Measurements from ENCODE around the gene FCMR.
A peak's percentile ranks its signal among the peaks of the same experiment; 100 is the strongest.

Gene FCMR

DNA sequence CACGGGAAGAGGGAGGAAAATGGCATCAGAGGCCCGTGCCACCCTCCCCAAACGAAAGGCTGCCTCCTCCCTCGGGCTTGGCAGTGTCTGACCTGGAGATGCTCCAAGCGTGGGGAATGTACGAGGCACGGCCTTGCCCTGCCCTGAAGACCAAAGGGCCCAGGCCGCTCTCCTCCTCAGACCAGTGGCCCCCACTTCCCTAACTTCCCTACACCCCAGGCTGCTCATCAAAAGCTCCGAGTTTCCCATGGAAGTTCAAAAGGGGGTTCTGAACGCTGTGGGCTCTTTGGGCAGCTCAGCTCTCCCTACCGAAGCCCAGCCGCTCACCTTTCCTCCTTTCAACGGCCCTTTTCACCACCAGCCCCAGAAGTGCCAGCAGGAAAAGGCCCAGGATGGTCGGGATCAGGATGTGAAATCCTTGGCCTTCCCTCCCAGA is 11.8 kb downstream of the FCMR start:
- H3K4me1 ChIP-seq (ENCODE audit: insufficient read depth, low read length) = no peaks in the 10 kb centered on the region
- no peaks in the 10 kb centered on the region for H3K36me3 ChIP-seq (ENCODE audit: insufficient read depth, low read length)
- no peak overlapping the region for H2AFZ ChIP-seq (ENCODE audit: low read depth, low read length)
- H3K9me3 ChIP-seq (ENCODE audit: low read length) = no peaks in the 10 kb centered on the region
- no peak overlapping the region for H3K4me3 ChIP-seq (ENCODE audit: low read length)
- peaks cover 51% of the 10 kb centered on the region for H3K27me3 ChIP-seq (ENCODE audit: insufficient read depth, low read length)

DNA sequence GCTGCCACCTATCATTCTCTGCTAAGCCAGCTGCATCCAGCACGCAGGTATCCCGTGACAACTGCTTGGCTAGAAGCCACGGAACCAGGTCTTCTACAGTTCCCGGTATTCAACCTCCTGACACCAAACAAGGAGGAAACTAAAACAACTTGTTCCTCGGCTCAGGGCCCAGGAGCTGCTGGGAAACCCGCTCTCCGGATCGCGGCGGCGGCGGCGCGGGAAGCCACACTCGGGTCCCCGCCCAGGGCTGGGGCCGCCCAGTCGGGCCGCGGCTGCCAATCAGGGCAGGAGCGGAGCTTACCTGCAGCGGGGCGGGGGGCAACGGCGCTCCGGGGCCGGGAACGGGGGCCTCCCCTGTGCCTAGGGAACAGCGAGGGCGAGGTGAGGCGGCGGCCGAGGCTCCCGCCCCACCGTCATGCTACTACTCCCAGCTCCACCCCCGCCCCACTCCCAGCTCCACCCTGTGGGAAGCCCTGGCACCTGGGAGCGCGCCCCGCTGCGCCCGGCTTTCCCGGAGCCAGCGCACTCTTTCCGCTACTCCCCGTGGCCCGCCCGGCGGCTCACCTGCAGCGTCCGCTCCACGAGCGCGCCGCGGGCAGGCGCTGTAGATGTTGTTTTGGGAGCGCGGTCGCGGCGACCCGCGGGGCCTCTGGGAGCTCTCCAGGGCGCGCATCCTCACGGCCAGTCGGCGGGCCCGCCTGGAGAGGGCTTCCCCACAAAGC is 12.4 kb downstream of the FCMR start:
- Histone ChIP-seq H3K9me3 (ENCODE audit: low read length) (no peaks in the 10 kb centered on the region), H3K4me3 (ENCODE audit: low read length) (peak overlapping the region; percentile 16), H3K36me3 (ENCODE audit: insufficient read depth, low read length) (no peaks in the 10 kb centered on the region), H2AFZ (ENCODE audit: low read depth, low read length) (peak overlapping the region; percentile 48), H3K27me3 (ENCODE audit: insufficient read depth, low read length) (peaks cover 48% of the 10 kb centered on the region), H3K4me1 (ENCODE audit: insufficient read depth, low read length) (no peaks in the 10 kb centered on the region)

DNA sequence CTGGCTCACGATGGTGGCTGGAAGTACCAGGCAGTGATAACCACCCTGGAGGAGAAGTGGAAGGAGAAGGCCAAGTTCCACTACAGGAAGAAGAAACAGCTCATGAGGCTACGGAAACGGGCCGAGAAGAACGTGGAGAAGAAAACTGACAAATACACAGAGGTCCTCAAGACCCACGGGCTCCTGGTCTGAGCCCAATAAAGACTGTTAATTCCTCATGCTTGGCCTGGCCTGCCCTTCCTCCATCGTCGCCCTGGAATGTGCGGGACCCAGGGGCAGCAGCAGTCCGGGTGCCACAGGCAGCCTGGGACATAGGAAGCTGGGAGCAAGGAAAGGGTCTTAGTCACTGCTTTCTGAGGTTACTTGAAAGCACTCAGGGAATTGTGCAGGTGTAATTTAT is 13.7 kb downstream of the FCMR start:
- Histone ChIP-seq H3K27me3 (ENCODE audit: insufficient read depth, low read length) (peaks cover 48% of the 10 kb centered on the region), H2AFZ (ENCODE audit: low read depth, low read length) (no peak overlapping the region), H3K9me3 (ENCODE audit: low read length) (no peaks in the 10 kb centered on the region), H3K36me3 (ENCODE audit: insufficient read depth, low read length) (no peaks in the 10 kb centered on the region), H3K4me1 (ENCODE audit: insufficient read depth, low read length) (no peaks in the 10 kb centered on the region), H3K4me3 (ENCODE audit: low read length) (no peak overlapping the region)

DNA sequence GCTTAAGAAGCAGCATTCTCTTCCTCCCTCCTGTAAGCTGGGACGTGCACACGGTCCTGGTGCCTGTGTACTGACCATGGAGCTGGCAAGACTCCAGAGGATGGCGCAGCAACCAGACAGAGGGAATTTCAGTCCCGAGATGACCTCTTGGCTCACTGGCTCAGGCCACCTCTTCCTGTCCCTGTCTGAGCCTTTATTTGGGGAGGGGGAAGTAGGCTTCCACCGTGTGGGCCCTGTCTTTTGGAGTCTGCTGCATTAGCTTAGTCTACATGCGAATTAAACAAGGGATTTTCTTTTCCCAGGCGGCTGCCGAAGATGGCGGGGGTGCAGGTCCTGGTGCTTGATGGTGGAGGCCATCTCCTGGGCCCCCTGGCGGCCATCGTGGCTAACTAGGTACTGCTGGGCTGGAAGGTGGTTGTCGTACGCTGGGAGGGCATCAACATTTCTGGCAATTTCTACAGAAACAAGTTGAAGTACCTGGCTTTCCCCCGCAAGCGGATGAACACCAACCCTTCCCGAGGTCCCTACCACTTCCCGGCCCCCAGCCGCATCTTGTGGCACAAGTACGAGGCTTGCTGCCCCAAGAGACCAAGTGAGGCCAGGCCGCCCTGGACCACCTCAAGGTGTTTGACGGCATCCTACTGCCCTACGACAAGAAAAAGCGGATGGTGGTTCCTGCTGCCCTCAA is 14.3 kb downstream of the FCMR start:
- H3K4me1 ChIP-seq (ENCODE audit: insufficient read depth, low read length) = no peaks in the 10 kb centered on the region
- H2AFZ ChIP-seq (ENCODE audit: low read depth, low read length) = no peak overlapping the region
- H3K27me3 ChIP-seq (ENCODE audit: insufficient read depth, low read length) = peaks cover 48% of the 10 kb centered on the region
- H3K4me3 ChIP-seq (ENCODE audit: low read length) = no peak overlapping the region
- no peaks in the 10 kb centered on the region for H3K9me3 ChIP-seq (ENCODE audit: low read length)
- no peaks in the 10 kb centered on the region for H3K36me3 ChIP-seq (ENCODE audit: insufficient read depth, low read length)

DNA sequence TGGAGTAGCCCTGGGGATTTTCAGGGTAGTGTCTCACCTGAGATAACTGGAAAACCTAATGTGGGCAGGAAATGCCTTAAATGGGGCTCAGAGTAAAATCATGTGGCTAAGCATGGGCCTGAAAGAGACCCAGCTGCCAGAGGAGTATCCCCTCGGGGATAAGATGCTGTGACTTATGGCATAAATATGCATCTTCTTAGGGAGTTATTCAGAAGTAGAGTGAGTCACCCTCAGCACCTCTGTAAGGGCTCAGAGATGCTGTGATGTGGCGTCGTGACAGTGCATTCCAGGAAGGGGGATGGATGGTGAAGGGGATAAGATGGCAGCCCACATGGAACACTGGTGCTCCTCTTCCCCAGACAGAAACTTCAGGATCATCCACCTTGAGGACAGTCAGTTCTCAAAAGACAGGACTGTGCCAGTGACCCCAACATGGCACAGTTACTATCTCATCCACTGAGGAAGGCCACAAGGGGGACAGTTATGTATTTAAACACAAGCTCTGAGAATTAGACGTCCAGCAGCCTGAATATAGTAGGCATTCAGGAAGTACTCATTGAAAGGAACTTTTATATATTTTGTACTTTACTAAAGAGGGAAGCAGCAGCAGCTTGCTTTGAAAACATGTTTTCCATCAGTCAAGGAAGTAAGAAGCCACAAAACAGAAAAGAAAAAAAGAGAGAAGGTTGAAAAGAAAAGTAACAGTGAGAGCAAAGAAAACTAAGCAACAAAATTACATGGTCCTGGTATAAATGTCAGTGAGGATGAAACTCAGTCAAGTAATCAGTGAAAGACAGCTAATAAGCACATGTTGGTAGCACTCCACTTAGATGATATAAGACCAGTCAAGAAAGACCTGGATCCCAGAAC is 16.2 kb downstream of the FCMR start:
- no peaks in the 10 kb centered on the region for H3K9me3 ChIP-seq (ENCODE audit: low read length)
- H3K27me3 ChIP-seq (ENCODE audit: insufficient read depth, low read length) = peaks cover 44% of the 10 kb centered on the region
- H3K36me3 ChIP-seq (ENCODE audit: insufficient read depth, low read length) = no peaks in the 10 kb centered on the region
- no peak overlapping the region for H2AFZ ChIP-seq (ENCODE audit: low read depth, low read length)
- H3K4me1 ChIP-seq (ENCODE audit: insufficient read depth, low read length) = no peaks in the 10 kb centered on the region
- no peak overlapping the region for H3K4me3 ChIP-seq (ENCODE audit: low read length)

DNA sequence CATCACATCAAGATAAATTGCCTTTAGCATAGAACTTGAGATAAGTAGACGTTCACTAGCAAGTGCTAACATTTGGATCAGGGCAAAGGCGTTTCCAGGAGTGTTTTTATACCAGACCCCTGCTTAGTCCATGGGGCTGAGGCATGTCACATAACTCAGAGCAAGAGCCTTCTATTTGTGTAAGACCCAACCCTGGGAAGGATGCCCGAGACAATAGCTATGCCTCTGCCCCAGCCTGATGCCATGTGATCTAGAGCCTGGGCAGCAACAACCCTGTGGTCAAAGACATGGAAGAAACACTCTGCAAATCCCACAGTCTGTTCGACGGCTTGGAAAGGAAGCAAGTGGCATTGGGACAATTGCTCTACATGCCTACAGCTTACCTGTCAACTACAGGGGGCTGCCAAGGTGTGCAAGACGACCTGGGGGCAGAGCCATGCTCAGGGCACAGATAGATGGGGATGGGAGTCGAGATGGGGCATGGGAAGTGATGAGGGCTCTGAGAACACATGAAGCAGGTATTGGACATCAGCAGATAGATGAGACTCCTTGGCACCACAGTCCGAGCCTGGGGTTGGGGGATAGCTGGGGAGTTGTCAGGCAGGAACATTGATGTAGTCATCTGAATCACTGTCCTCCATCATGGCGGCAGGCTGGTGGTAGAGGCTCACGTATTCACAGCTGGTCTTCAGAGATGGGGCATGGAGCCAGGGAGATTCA is 17.2 kb downstream of the FCMR start:
- H3K4me3 ChIP-seq (ENCODE audit: low read length) = no peak overlapping the region
- H3K36me3 ChIP-seq (ENCODE audit: insufficient read depth, low read length) = no peaks in the 10 kb centered on the region
- peaks cover 34% of the 10 kb centered on the region for H3K27me3 ChIP-seq (ENCODE audit: insufficient read depth, low read length)
- no peak overlapping the region for H2AFZ ChIP-seq (ENCODE audit: low read depth, low read length)
- H3K4me1 ChIP-seq (ENCODE audit: insufficient read depth, low read length) = no peaks in the 10 kb centered on the region
- H3K9me3 ChIP-seq (ENCODE audit: low read length) = no peaks in the 10 kb centered on the region

DNA sequence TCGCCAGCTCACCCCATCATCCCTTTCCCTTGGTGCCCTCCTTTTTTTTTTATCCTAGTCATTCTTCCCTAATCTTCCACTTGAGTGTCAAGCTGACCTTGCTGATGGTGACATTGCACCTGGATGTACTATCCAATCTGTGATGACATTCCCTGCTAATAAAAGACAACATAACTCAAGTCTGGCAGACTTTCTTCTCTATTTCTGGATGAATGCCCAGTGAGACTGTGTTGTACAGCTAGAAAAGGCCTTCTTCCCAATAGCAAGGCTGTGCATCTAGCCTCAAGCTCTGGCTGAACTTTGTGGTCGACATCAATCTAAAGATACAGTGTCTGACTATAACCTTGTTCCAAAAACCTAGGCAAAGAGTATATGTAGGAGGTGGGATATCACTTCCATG is 18.1 kb downstream of the FCMR start:
- Histone ChIP-seq H3K36me3 (ENCODE audit: insufficient read depth, low read length) (no peaks in the 10 kb centered on the region), H3K4me1 (ENCODE audit: insufficient read depth, low read length) (no peaks in the 10 kb centered on the region), H3K9me3 (ENCODE audit: low read length) (no peaks in the 10 kb centered on the region), H3K27me3 (ENCODE audit: insufficient read depth, low read length) (peaks cover 26% of the 10 kb centered on the region), H2AFZ (ENCODE audit: low read depth, low read length) (no peak overlapping the region), H3K4me3 (ENCODE audit: low read length) (no peak overlapping the region)

DNA sequence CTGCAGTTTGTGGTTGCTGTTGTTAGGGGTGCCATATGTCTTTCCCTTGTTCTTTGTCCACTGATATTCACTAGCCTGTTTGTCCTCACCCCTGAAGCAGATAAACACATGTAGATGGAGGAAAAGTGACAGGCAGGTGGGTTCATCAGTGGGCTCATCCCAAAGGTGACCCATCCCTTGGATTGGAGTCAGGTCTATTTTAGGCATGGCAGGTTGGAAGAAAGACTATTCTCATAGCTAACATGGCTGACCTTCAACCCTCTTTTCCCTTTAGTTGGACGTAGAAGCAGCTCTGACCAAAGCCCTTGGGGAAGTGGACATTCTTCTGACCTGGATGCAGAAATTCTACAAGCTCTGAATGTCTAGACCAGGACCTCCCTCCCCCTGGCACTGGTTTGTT is 19.0 kb downstream of the FCMR start:
- Histone ChIP-seq H3K27me3 (ENCODE audit: insufficient read depth, low read length) (peaks cover 16% of the 10 kb centered on the region), H3K4me3 (ENCODE audit: low read length) (no peak overlapping the region), H2AFZ (ENCODE audit: low read depth, low read length) (no peak overlapping the region), H3K9me3 (ENCODE audit: low read length) (no peaks in the 10 kb centered on the region), H3K36me3 (ENCODE audit: insufficient read depth, low read length) (no peaks in the 10 kb centered on the region), H3K4me1 (ENCODE audit: insufficient read depth, low read length) (no peaks in the 10 kb centered on the region)

DNA sequence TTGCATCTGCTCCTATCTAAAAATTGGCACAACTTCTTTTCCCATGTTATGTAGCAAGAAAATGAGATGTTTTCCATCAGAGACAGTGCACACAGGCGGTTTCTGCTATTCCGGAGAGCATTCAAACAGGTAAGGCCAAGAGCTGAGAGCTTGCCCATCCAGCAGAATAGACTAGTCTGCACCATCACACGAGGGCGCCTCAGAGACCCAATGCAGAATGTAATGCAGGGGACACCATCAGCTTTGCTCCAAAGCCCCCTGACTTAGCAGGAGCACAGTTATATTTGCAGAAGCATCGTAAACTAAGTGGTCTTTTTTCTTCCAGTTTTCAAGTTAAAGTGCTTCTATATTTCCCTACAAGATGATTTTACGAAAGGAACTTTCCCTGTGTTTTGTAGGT is 19.8 kb downstream of the FCMR start:
- H3K4me3 ChIP-seq (ENCODE audit: low read length) = no peak overlapping the region
- H2AFZ ChIP-seq (ENCODE audit: low read depth, low read length) = no peak overlapping the region
- H3K9me3 ChIP-seq (ENCODE audit: low read length) = no peaks in the 10 kb centered on the region
- H3K4me1 ChIP-seq (ENCODE audit: insufficient read depth, low read length) = no peaks in the 10 kb centered on the region
- peaks cover 8% of the 10 kb centered on the region for H3K27me3 ChIP-seq (ENCODE audit: insufficient read depth, low read length)
- H3K36me3 ChIP-seq (ENCODE audit: insufficient read depth, low read length) = no peaks in the 10 kb centered on the region

DNA sequence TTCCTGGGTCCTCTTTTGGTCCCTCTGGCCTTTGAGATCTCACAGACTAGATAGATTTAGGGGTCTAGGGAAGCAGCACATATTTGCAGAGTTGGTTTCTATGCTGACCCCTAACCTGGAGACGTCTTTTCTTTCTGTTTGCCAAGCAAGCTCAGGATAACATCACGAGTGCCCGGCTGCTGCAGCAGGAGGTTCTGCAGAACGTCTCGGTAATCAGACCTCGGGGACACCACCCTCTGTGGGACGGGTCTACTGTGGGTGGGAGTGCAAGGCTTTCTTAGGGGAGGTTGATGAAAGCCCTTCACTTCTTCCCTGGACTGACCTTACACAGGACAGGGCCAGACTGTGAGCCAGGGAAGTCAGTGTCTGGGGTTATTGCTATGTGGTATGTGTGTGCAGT is 21.6 kb downstream of the FCMR start:
- Histone ChIP-seq H3K4me1 (ENCODE audit: insufficient read depth, low read length) (no peaks in the 10 kb centered on the region), H3K4me3 (ENCODE audit: low read length) (no peak overlapping the region), H3K36me3 (ENCODE audit: insufficient read depth, low read length) (no peaks in the 10 kb centered on the region), H3K27me3 (ENCODE audit: insufficient read depth, low read length) (no peaks in the 10 kb centered on the region), H2AFZ (ENCODE audit: low read depth, low read length) (no peak overlapping the region), H3K9me3 (ENCODE audit: low read length) (no peaks in the 10 kb centered on the region)

DNA sequence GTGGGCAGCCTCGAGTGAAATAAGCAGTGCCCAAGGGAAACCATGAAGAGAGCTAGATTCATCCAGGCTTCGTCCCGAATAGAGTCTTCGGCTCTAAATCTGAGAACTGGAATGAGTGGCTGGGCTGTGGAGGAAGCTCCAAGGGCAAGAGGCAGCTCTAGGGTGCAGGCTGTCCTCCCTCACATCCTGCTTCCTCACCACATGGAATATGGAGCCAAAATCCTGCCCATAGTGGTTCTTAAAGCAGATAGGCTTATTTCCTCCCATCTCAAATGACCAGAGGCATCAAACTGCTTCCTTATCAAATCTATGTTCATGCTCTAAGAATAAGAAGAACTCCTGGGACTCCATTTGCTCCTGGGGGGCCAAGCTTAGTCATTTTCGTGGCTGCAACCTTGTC is 22.0 kb downstream of the FCMR start:
- H3K4me1 ChIP-seq (ENCODE audit: insufficient read depth, low read length) = no peaks in the 10 kb centered on the region
- no peaks in the 10 kb centered on the region for H3K36me3 ChIP-seq (ENCODE audit: insufficient read depth, low read length)
- no peaks in the 10 kb centered on the region for H3K27me3 ChIP-seq (ENCODE audit: insufficient read depth, low read length)
- H2AFZ ChIP-seq (ENCODE audit: low read depth, low read length) = no peak overlapping the region
- no peak overlapping the region for H3K4me3 ChIP-seq (ENCODE audit: low read length)
- H3K9me3 ChIP-seq (ENCODE audit: low read length) = no peaks in the 10 kb centered on the region

DNA sequence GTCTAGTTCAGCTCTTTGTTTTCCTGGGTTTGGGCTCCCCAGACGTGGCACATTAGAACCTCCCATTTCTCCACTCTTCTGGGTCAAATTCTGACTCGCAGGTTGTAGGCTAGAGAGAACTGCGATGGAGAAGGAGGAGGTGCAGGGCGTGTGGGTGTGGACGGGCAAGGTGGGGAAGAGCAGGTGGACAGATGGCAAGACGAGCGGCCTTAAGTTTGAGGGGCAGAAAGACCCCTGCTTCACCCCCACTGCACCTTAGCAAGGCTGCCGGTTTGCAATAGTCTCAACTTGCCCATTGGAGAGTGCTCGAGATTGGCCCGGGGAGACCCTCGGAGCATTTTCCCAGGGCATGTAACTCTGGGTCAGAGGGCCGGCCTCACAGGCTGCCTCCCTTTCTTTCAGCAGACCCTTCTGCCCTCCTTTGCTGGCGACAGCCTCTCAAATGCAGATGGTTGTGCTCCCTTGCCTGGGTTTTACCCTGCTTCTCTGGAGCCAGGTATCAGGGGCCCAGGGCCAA is 22.8 kb downstream of the FCMR start:
- Histone ChIP-seq H3K27me3 (ENCODE audit: insufficient read depth, low read length) (peaks cover 3% of the 10 kb centered on the region), H3K4me3 (ENCODE audit: low read length) (no peak overlapping the region), H3K36me3 (ENCODE audit: insufficient read depth, low read length) (no peaks in the 10 kb centered on the region), H2AFZ (ENCODE audit: low read depth, low read length) (no peak overlapping the region), H3K9me3 (ENCODE audit: low read length) (no peaks in the 10 kb centered on the region), H3K4me1 (ENCODE audit: insufficient read depth, low read length) (no peaks in the 10 kb centered on the region)

Measured in neuron (in vitro differentiated cells).